Measurements from ENCODE around the gene EWSR1. TPM values are rescaled to one million over a fixed set of nuclear protein-coding genes. Genes with fewer than 3 reads are reported as not detected.

The EWSR1 gene
- total and polyA plus RNA-seq, 2 experiments from 2014 or later: 391 to 427 TPM

DNA sequence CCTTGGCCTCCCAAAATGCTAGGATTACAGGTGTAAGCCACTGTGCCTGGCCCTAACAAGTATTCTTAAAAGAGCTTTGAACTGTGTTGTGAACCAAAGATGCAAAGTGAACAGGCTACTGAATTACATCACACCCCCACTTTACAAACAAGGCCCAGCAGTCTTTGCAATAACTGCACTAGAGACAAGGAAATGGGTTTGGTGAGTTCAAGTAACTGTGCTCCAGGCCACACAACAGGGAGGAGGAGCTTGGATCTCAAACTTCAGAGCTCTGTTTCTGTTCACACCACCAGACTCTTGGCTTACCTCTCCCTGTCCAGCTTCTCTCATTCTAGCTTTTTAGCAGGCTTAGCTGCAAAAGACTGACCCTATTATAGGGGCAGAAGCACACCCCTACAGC is 77.9 kb downstream of the EWSR1 start (continued):
- TF ChIP-seq, protein P1, sequence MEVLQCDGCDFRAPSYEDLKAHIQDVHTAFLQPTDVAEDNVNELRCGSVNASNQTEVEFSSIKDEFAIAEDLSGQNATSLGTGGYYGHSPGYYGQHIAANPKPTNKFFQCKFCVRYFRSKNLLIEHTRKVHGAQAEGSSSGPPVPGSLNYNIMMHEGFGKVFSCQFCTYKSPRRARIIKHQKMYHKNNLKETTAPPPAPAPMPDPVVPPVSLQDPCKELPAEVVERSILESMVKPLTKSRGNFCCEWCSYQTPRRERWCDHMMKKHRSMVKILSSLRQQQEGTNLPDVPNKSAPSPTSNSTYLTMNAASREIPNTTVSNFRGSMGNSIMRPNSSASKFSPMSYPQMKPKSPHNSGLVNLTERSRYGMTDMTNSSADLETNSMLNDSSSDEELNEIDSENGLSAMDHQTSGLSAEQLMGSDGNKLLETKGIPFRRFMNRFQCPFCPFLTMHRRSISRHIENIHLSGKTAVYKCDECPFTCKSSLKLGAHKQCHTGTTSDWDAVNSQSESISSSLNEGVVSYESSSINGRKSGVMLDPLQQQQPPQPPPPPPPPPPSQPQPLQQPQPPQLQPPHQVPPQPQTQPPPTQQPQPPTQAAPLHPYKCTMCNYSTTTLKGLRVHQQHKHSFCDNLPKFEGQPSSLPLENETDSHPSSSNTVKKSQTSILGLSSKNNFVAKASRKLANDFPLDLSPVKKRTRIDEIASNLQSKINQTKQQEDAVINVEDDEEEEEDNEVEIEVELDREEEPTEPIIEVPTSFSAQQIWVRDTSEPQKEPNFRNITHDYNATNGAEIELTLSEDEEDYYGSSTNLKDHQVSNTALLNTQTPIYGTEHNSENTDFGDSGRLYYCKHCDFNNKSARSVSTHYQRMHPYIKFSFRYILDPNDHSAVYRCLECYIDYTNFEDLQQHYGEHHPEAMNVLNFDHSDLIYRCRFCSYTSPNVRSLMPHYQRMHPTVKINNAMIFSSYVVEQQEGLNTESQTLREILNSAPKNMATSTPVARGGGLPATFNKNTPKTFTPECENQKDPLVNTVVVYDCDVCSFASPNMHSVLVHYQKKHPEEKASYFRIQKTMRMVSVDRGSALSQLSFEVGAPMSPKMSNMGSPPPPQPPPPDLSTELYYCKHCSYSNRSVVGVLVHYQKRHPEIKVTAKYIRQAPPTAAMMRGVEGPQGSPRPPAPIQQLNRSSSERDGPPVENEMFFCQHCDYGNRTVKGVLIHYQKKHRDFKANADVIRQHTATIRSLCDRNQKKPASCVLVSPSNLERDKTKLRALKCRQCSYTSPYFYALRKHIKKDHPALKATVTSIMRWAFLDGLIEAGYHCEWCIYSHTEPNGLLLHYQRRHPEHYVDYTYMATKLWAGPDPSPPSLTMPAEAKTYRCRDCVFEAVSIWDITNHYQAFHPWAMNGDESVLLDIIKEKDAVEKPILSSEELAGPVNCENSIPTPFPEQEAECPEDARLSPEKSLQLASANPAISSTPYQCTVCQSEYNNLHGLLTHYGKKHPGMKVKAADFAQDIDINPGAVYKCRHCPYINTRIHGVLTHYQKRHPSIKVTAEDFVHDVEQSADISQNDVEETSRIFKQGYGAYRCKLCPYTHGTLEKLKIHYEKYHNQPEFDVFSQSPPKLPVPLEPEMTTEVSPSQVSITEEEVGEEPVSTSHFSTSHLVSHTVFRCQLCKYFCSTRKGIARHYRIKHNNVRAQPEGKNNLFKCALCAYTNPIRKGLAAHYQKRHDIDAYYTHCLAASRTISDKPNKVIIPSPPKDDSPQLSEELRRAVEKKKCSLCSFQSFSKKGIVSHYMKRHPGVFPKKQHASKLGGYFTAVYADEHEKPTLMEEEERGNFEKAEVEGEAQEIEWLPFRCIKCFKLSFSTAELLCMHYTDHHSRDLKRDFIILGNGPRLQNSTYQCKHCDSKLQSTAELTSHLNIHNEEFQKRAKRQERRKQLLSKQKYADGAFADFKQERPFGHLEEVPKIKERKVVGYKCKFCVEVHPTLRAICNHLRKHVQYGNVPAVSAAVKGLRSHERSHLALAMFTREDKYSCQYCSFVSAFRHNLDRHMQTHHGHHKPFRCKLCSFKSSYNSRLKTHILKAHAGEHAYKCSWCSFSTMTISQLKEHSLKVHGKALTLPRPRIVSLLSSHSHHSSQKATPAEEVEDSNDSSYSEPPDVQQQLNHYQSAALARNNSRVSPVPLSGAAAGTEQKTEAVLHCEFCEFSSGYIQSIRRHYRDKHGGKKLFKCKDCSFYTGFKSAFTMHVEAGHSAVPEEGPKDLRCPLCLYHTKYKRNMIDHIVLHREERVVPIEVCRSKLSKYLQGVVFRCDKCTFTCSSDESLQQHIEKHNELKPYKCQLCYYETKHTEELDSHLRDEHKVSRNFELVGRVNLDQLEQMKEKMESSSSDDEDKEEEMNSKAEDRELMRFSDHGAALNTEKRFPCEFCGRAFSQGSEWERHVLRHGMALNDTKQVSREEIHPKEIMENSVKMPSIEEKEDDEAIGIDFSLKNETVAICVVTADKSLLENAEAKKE (CRISPR knock-in tag; IDR thresholded peaks at IDR 0.05): no peak
- TF ChIP-seq, protein P2, sequence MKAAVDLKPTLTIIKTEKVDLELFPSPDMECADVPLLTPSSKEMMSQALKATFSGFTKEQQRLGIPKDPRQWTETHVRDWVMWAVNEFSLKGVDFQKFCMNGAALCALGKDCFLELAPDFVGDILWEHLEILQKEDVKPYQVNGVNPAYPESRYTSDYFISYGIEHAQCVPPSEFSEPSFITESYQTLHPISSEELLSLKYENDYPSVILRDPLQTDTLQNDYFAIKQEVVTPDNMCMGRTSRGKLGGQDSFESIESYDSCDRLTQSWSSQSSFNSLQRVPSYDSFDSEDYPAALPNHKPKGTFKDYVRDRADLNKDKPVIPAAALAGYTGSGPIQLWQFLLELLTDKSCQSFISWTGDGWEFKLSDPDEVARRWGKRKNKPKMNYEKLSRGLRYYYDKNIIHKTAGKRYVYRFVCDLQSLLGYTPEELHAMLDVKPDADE (IDR thresholded peaks at IDR 0.05): no peak
- TF ChIP-seq EZH2phosphoT487 (IDR thresholded peaks at IDR 0.05; ENCODE audit: unreplicated experiment): no peak
- TF ChIP-seq ZNF331 (CRISPR knock-in tag; IDR thresholded peaks at IDR 0.05; ENCODE audit: low read depth): no peak
- TF ChIP-seq JUNB (IDR thresholded peaks at IDR 0.05; ENCODE audit: unreplicated experiment): no peak
- no peak for TF ChIP-seq STAT1 (IDR thresholded peaks at IDR 0.05; ENCODE audit: unreplicated experiment)

DNA sequence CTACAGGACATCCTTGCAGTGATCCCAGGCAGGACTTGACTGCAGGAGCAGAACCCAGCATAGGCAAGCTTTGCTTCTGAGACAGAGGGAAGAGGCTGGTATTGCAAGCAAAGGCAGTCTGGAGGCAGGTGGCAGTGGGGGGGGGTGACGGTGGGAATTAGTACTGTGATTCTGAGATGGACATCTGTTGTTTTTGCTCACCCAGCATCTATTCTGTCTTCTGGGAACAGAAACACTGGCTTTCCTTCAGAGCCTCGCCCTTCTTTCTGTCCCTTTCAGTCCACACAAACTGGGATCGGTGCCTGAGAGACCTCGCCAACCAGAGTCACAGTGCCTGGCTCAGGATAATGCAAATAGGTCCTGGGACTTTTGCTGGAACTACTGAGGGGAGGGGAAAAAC is 78.6 kb downstream of the EWSR1 start:
- H3K4me1 Mint-ChIP-seq: no peaks in the 10 kb centered on the region
- Histone ChIP-seq H2AFZ (no peak overlapping the region), H3K79me2 (replicated peaks; ENCODE audit: insufficient read depth) (no peaks in the 10 kb centered on the region), H3K4me3 (no peak overlapping the region), H3K9me2 (ENCODE audit: insufficient read depth) (no peaks in the 10 kb centered on the region), H3K4me1 (ENCODE audit: insufficient read depth) (no peaks in the 10 kb centered on the region), H3F3A (replicated peaks; ENCODE audit: low read depth) (no peaks in the 10 kb centered on the region), H3K27me3 (ENCODE audit: insufficient read depth) (no peaks in the 10 kb centered on the region), H3K4me2 (no peak overlapping the region), H4K20me1 (replicated peaks; ENCODE audit: insufficient read depth) (0 out of 2 replicates have a peak, but pooled peaks cover 3% of the 10 kb centered on the region), H3K36me3 (ENCODE audit: insufficient read depth) (peaks cover 15% of the 10 kb centered on the region), H3K27ac (ENCODE audit: low read depth) (no peak overlapping the region)
- no peaks in the 10 kb centered on the region for H3K9me3 Mint-ChIP-seq
- no peak for DNase-seq (ENCODE audit: low spot score)
- peaks cover 58% of the 10 kb centered on the region for H3K36me3 Mint-ChIP-seq (ENCODE audit: low read depth)
- H3K4me3 Mint-ChIP-seq: no peak overlapping the region
- H3K27ac Mint-ChIP-seq: no peak overlapping the region
- no peak for ATAC-seq
- TF ChIP-seq, protein P3, sequence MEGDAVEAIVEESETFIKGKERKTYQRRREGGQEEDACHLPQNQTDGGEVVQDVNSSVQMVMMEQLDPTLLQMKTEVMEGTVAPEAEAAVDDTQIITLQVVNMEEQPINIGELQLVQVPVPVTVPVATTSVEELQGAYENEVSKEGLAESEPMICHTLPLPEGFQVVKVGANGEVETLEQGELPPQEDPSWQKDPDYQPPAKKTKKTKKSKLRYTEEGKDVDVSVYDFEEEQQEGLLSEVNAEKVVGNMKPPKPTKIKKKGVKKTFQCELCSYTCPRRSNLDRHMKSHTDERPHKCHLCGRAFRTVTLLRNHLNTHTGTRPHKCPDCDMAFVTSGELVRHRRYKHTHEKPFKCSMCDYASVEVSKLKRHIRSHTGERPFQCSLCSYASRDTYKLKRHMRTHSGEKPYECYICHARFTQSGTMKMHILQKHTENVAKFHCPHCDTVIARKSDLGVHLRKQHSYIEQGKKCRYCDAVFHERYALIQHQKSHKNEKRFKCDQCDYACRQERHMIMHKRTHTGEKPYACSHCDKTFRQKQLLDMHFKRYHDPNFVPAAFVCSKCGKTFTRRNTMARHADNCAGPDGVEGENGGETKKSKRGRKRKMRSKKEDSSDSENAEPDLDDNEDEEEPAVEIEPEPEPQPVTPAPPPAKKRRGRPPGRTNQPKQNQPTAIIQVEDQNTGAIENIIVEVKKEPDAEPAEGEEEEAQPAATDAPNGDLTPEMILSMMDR (conservative IDR thresholded peaks at IDR 0.05; ENCODE audit: low read depth in 2 of 2): no peak
- no peak for TF ChIP-seq STAT1 (IDR thresholded peaks at IDR 0.05; ENCODE audit: unreplicated experiment)
- peaks cover 5% of the 10 kb centered on the region for H3K27me3 Mint-ChIP-seq (ENCODE audit: insufficient read depth, low read depth, poor library complexity)

Measured in GM23338 (cell line).